B cell (primary cell): ENCODE measurements around the gene LPGAT1.

Source experiments
- CTCF ChIP-seq: fragments of 200-600 bp; IDR thresholded peaks from one replicate; pipeline ENCODE4 v1.8.0; 2022; ENCODE audit warnings: antibody characterized with exemption, mild to moderate bottlenecking
- EZH2 ChIP-seq: IDR thresholded peaks from 2 replicates; pipeline ENCODE4 v1.6.1; 2012; ENCODE audit warnings: borderline replicate concordance, low read depth, mild to moderate bottlenecking, moderate library complexity, low read length; ENCODE audit not compliant: insufficient read depth, poor library complexity, severe bottlenecking

- TF ChIP-seq CTCF (no peak), EZH2 (no peak)
Measured at GRCh38 chr1:211832661-211833060, 2.1 kb upstream of the LPGAT1 start.
